Measurements from ENCODE around the gene LALBA. TPM values are rescaled to one million over a fixed set of nuclear protein-coding genes. Genes with fewer than 3 reads are reported as not detected.
A peak's percentile ranks its signal among the peaks of the same experiment; 100 is the strongest.

Gene LALBA
- total RNA-seq: not detected

DNA sequence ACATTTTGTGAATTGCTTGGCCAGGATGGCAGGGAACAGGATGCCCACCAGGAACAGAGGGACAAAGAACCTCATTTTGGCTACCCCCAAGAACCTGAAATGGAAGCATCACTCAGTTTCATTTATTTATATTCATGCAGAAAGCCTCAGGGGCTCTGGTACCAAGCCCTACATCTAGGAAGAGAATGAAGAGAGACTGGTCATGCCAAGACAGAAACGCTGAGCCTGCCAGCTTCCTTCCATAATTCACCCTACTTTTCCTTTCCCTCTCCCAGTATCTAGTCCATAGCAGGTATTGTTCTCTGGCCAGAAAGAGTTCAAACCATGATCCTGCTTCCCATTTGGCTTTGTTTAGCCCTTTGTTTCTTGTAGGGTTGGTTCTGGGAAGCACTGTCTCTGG lies at the start of gene LALBA:
Gene LALBA, minus strand, starts transcription at position 101 of the 400 bp plus-strand sequence. Its CDS starts 26 bp downstream, at position 75.
- POLR2A ChIA-PET: no interaction called here
- no peak for DNase-seq
- no peak within 1 kb of the TSS for H3K4me3 Mint-ChIP-seq

GRCh38 chr12:48618541-48618940 lies 48.7 kb upstream of the LALBA start:
- ChIA-PET POLR2A (interaction anchor here (0.7 to 1.8 kb wide), 2 partner anchors 11 to 176 kb away, joined by 3 to 5 read pairs; no protein-coding TSS in a partner anchor), CTCF (interaction anchor here (0.6 to 12.4 kb wide), 66 partner anchors 9 to 671 kb away, joined by 3 to 217 read pairs (median 4); partner anchors contain the start of gene ASB8)
- Mint-ChIP-seq H3K36me3 (ENCODE audit: low read depth) (no peaks in the 10 kb centered on the region), H3K4me3 (no peak overlapping the region), H3K27me3 (peaks cover 13% of the 10 kb centered on the region), H3K4me1 (ENCODE audit: low read depth) (no peaks in the 10 kb centered on the region), H3K27ac (no peak overlapping the region), H3K9me3 (peaks cover 7% of the 10 kb centered on the region)
- peak; percentile 98 for ATAC-seq
- peak; percentile 97 for TF ChIP-seq CTCF (IDR thresholded peaks at IDR 0.05)
- DNase-seq: peak; percentile 87
- intact Hi-C loops (cut with micrococcal nuclease): loop anchor here (2.0 to 10.0 kb wide), 2 partner anchors 78 to 434 kb away; partner anchors contain the start of gene CCDC184

More for the DNA sequence above, at the start of gene LALBA:
- H3K4me1 Mint-ChIP-seq (ENCODE audit: low read depth): no peaks in the 10 kb centered on the region
- H3K36me3 Mint-ChIP-seq (ENCODE audit: low read depth): no peaks in the 10 kb centered on the region
- ATAC-seq: no peak
- no peaks in the 10 kb centered on the region for H3K9me3 Mint-ChIP-seq
- H3K27ac Mint-ChIP-seq: no peak within 1 kb of the TSS
- CTCF ChIA-PET: interaction anchor here (1.0 kb wide), 1 partner anchor 28 kb away, joined by 3 read pairs; no protein-coding TSS in a partner anchor
- peaks cover 7% of the 10 kb centered on the region for H3K27me3 Mint-ChIP-seq
- intact Hi-C loops (cut with micrococcal nuclease): no loop called here
- no peak for TF ChIP-seq CTCF (IDR thresholded peaks at IDR 0.05)

DNA sequence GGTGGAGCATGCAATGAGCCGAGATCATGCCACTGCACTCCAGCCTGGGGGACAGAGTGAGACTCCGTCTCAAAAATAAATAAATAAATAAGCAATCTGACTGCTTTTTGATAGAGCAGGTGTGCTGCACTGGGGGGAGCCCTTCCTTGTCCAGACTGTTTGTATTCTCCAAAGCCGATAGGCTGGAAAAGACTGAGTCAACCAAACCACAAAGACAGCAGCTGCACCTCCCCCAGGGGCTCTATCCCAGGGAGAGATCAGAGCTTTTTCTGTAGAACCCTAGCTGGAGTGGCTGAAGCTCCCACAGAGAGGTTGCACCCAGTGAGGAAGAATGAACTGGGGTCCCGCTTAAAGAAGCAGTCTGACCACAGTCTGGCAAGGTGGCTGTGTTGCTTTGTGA lies 45.8 kb upstream of the LALBA start:
- ATAC-seq (no peak), DNase-seq (no peak)
- no peak overlapping the region for H3K4me3 Mint-ChIP-seq
- H3K9me3 Mint-ChIP-seq: peaks cover 16% of the 10 kb centered on the region
- H3K27me3 Mint-ChIP-seq: peaks cover 21% of the 10 kb centered on the region
- TF ChIP-seq CTCF (IDR thresholded peaks at IDR 0.05): no peak
- H3K36me3 Mint-ChIP-seq (ENCODE audit: low read depth): no peaks in the 10 kb centered on the region
- no peak overlapping the region for H3K27ac Mint-ChIP-seq
- ChIA-PET POLR2A (no interaction called here), CTCF (interaction anchor here (2.0 to 12.4 kb wide), 2 partner anchors 74 to 426 kb away, joined by 5 to 217 read pairs; no protein-coding TSS in a partner anchor)
- intact Hi-C loops (cut with micrococcal nuclease): loop anchor here (10.0 kb wide), 1 partner anchor 431 kb away; the partner anchor contains the start of gene CCDC184
- H3K4me1 Mint-ChIP-seq (ENCODE audit: low read depth): no peaks in the 10 kb centered on the region

DNA sequence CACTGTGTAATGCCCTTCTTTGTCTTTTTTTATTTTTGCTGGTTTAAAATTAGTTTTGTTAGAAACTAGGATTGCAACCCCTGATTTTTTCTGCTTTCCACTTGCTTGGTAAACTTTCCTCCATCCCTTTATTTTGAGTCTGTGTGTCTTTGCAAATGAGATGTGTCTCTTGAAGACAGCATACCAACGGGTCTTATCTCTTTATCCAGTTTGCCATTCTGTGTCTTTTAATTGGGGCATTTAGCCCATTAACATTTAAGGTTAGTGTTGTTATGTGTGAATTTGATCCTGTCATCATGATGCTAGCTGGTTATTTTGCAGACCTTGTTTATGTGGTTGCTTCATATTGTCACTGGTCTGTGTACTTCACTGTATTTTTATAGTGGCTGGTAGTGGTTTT lies 43.5 kb upstream of the LALBA start:
- intact Hi-C loops (cut with micrococcal nuclease): loop anchor here (10.0 kb wide), 1 partner anchor 429 kb away; the partner anchor contains the start of gene CCDC184
- H3K27me3 Mint-ChIP-seq: peaks cover 15% of the 10 kb centered on the region
- DNase-seq (no peak), ATAC-seq (no peak)
- TF ChIP-seq CTCF (IDR thresholded peaks at IDR 0.05): no peak
- no peaks in the 10 kb centered on the region for H3K36me3 Mint-ChIP-seq (ENCODE audit: low read depth)
- peaks cover 19% of the 10 kb centered on the region for H3K9me3 Mint-ChIP-seq
- ChIA-PET CTCF (interaction anchor here (12.4 kb wide), 1 partner anchor 72 kb away, joined by 217 read pairs; no protein-coding TSS in a partner anchor), POLR2A (no interaction called here)
- H3K4me3 Mint-ChIP-seq: no peak overlapping the region
- no peaks in the 10 kb centered on the region for H3K4me1 Mint-ChIP-seq (ENCODE audit: low read depth)
- H3K27ac Mint-ChIP-seq: no peak overlapping the region

DNA sequence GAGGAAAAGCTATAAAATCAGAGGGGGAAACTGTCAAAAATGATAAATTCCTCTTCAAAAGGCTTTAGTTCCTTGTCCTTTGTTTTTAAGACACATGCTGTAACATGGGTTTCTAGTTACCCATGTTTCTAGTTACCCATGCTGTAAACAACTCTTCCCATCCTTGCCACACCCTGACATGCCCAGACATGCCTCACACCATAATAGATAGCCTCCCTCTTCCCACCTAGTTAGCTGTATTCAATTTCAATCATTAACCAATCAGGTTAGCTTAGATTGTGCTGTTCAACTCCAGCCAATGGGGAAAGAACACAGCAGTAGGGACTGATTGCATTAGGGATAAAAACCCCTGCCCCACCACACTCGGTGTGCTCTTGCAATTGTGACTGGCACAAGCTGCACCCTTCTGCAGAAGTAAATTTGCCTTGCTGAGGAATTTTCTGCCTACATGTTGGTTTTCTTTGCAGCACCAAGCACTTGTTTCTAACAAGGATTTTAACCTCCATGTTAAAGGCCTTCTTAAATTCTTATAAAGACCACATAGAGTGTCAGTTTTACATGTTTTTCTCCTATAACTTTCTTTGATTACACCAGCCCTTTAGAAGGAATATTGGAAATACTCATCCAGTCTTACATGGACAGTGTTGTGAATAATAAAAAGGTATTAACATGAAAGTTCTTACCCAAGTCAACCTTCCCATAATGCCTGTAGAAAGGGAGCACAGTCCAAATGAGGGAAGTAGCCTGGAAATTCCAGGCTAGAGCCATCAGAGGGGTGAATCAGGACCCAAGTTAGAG lies 32.5 kb upstream of the LALBA start:
- POLR2A ChIA-PET: no interaction called here
- TF ChIP-seq CTCF (IDR thresholded peaks at IDR 0.05): no peak
- CTCF ChIA-PET: interaction anchor here (1.5 kb wide), 1 partner anchor 15 kb away, joined by 5 read pairs; no protein-coding TSS in a partner anchor
- ATAC-seq (no peak), DNase-seq (no peak)
- H3K36me3 Mint-ChIP-seq (ENCODE audit: low read depth): no peaks in the 10 kb centered on the region
- no peak overlapping the region for H3K27ac Mint-ChIP-seq
- intact Hi-C loops (cut with micrococcal nuclease): no loop called here
- H3K4me3 Mint-ChIP-seq: no peak overlapping the region
- peaks cover 1% of the 10 kb centered on the region for H3K27me3 Mint-ChIP-seq
- H3K4me1 Mint-ChIP-seq (ENCODE audit: low read depth): no peaks in the 10 kb centered on the region
- peaks cover 19% of the 10 kb centered on the region for H3K9me3 Mint-ChIP-seq

All from activated CD8-positive, alpha-beta T cell treated with anti-CD3 and anti-CD28 coated beads for 36 hours (primary cell).